Measurements from ENCODE around the gene HIC2.
"Not testable (repeated sequence)": the region's sequence is repeated elsewhere in the genome, so short reads cannot be mapped to it uniquely, and the experiment has no call there.

HIC2 gene

GRCh38 chr22:21434378-21435233, 17.4 kb downstream of the HIC2 start:
- not testable (repeated sequence) for DNase-seq (ENCODE audit: low spot score)

GRCh38 chr22:21435998-21436810, 19.0 kb downstream of the HIC2 start:
- not testable (repeated sequence) for DNase-seq (ENCODE audit: low spot score)

GRCh38 chr22:21438013-21438412, 20.8 kb downstream of the HIC2 start:
- DNase-seq (ENCODE audit: low spot score): not testable (repeated sequence)

GRCh38 chr22:21440018-21440636, 23.0 kb downstream of the HIC2 start:
- DNase-seq (ENCODE audit: low spot score): not testable (repeated sequence)

GRCh38 chr22:21440676-21441075, 23.5 kb downstream of the HIC2 start:
- not testable (repeated sequence) for DNase-seq (ENCODE audit: low spot score)

GRCh38 chr22:21441170-21441569, 24.0 kb downstream of the HIC2 start:
- DNase-seq (ENCODE audit: low spot score): not testable (repeated sequence)

GRCh38 chr22:21442123-21442522, 25.0 kb downstream of the HIC2 start:
- DNase-seq (ENCODE audit: low spot score): not testable (repeated sequence)

- peak; percentile 59 for DNase-seq (ENCODE audit: low spot score)
Measured at GRCh38 chr22:21442646-21443045, 25.5 kb downstream of the HIC2 start.

- DNase-seq (ENCODE audit: low spot score): peak; percentile 56
Measured at GRCh38 chr22:21443057-21443734, 26.0 kb downstream of the HIC2 start.

GRCh38 chr22:21443735-21444421, 26.7 kb downstream of the HIC2 start:
- DNase-seq (ENCODE audit: low spot score): peak; percentile 45

- DNase-seq (ENCODE audit: low spot score): peak; percentile 53
Measured at GRCh38 chr22:21444701-21445436, 27.7 kb downstream of the HIC2 start.

- DNase-seq (ENCODE audit: low spot score): peak; percentile 42
Measured at GRCh38 chr22:21445437-21446127, 28.4 kb downstream of the HIC2 start.

GRCh38 chr22:21446128-21446826, 29.1 kb downstream of the HIC2 start:
- DNase-seq (ENCODE audit: low spot score): peak; percentile 59

- peak; percentile 48 for DNase-seq (ENCODE audit: low spot score)
Measured at GRCh38 chr22:21446827-21447690, 29.9 kb downstream of the HIC2 start.

GRCh38 chr22:21447694-21448402, 30.7 kb downstream of the HIC2 start:
- peak; percentile 33 for DNase-seq (ENCODE audit: low spot score)

- DNase-seq (ENCODE audit: low spot score): peak; percentile 51
Measured at GRCh38 chr22:21448627-21449416, 31.7 kb downstream of the HIC2 start.
